ENCODE measurements around the gene PHF2.

The PHF2 gene

GRCh38 chr9:93603906-93604326, 27.5 kb downstream of the PHF2 start:
- CTCF ChIA-PET, result no interaction called here

More at GRCh38 chr9:93603906-93604326, 27.5 kb downstream of the PHF2 start:
- Histone ChIP-seq H3K4me3 (ENCODE audit: low read depth, low read length) (no peak overlapping the region), H3K36me3 (ENCODE audit: control insufficient read depth in 2 of 2, insufficient read depth in 1 of 2, low read length in 2 of 2) (no peaks in the 10 kb centered on the region), H3K9me3 (ENCODE audit: control insufficient read depth, insufficient read depth, low read depth, low read length) (no peaks in the 10 kb centered on the region), H3K4me1 (ENCODE audit: control insufficient read depth, insufficient read depth, low read length) (peaks cover 5% of the 10 kb centered on the region; the same call in 1 of the 2 replicates), H3K27ac (ENCODE audit: extremely low read depth, low read depth, low read length) (no peak overlapping the region)
- POLR2A ChIA-PET, result no interaction called here
- TF ChIP-seq GLIS1 (tag by site-specific recombination; IDR thresholded peaks at IDR 0.05) (no peak), ZNF266 (tag by site-specific recombination; IDR thresholded peaks at IDR 0.05; ENCODE audit: low read depth) (no peak), ZBTB1 (tag by site-specific recombination; IDR thresholded peaks at IDR 0.05) (no peak), ZNF280D (tag by site-specific recombination; IDR thresholded peaks at IDR 0.05) (no peak), ZNF214 (tag by site-specific recombination; IDR thresholded peaks at IDR 0.05; ENCODE audit: borderline replicate concordance) (no peak), ZNF558 (tag by site-specific recombination; IDR thresholded peaks at IDR 0.05) (no peak), TSHZ1 (tag by site-specific recombination; IDR thresholded peaks at IDR 0.05; ENCODE audit: borderline replicate concordance) (no peak), ZNF274 (IDR thresholded peaks at IDR 0.05; ENCODE audit: low read length) (no peak), ZNF274 (tag by site-specific recombination; IDR thresholded peaks at IDR 0.05; ENCODE audit: borderline replicate concordance) (no peak), INSM2 (tag by site-specific recombination; IDR thresholded peaks at IDR 0.05) (no peak), PBX3 (CRISPR knock-in tag; IDR thresholded peaks at IDR 0.05) (no peak), HIC1 (tag by site-specific recombination; IDR thresholded peaks at IDR 0.05) (no peak), ZSCAN30 (tag by site-specific recombination; IDR thresholded peaks at IDR 0.05) (no peak), ZNF341 (tag by site-specific recombination; IDR thresholded peaks at IDR 0.05; ENCODE audit: low read depth) (no peak), MEIS1 (CRISPR knock-in tag; IDR thresholded peaks at IDR 0.05; ENCODE audit: borderline replicate concordance) (no peak)
- TF ChIP-seq, protein P1, sequence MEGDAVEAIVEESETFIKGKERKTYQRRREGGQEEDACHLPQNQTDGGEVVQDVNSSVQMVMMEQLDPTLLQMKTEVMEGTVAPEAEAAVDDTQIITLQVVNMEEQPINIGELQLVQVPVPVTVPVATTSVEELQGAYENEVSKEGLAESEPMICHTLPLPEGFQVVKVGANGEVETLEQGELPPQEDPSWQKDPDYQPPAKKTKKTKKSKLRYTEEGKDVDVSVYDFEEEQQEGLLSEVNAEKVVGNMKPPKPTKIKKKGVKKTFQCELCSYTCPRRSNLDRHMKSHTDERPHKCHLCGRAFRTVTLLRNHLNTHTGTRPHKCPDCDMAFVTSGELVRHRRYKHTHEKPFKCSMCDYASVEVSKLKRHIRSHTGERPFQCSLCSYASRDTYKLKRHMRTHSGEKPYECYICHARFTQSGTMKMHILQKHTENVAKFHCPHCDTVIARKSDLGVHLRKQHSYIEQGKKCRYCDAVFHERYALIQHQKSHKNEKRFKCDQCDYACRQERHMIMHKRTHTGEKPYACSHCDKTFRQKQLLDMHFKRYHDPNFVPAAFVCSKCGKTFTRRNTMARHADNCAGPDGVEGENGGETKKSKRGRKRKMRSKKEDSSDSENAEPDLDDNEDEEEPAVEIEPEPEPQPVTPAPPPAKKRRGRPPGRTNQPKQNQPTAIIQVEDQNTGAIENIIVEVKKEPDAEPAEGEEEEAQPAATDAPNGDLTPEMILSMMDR (tag by site-specific recombination; IDR thresholded peaks at IDR 0.05), result no peak

Measured in HEK293 (cell line).